ENCODE measurements around the gene RASSF1. TPM values are rescaled to one million over a fixed set of nuclear protein-coding genes. Genes with fewer than 3 reads are reported as not detected.

Gene RASSF1
- total RNA-seq, 4 donors from 2014 or later, result 33.9 to 63.3 (median 39.7) TPM

- no peaks in the 10 kb centered on the region for H3K9me3 ChIP-seq
- WGBS, result 75% methylated on average over 5 of the region's 5 CpGs
- peaks cover 78% of the 10 kb centered on the region for H3K4me1 ChIP-seq
- DNase-seq (ENCODE audit: low spot score in 2 of 2), result no peak
- TF ChIP-seq POLR2A (IDR thresholded peaks at IDR 0.05) (no peak), EP300 (IDR thresholded peaks at IDR 0.05) (no peak), POLR2AphosphoS5 (IDR thresholded peaks at IDR 0.05) (no peak), CTCF (IDR thresholded peaks at IDR 0.05) (no peak)
- H3K4me3 ChIP-seq, result no peak overlapping the region
- no peaks in the 10 kb centered on the region for H3K27me3 ChIP-seq
- H3K27ac ChIP-seq, result no peak overlapping the region
- peaks cover 38% of the 10 kb centered on the region for H3K36me3 ChIP-seq
Measured at GRCh38 chr3:50354186-50354764, 13.6 kb upstream of the RASSF1 start.

- Histone ChIP-seq H3K36me3 (peaks cover 43% of the 10 kb centered on the region), H3K27me3 (no peaks in the 10 kb centered on the region), H3K4me3 (no peak overlapping the region), H3K4me1 (peaks cover 73% of the 10 kb centered on the region), H3K9me3 (no peaks in the 10 kb centered on the region), H3K27ac (no peak overlapping the region)
- 71% methylated on average over 8 of the region's 12 CpGs for WGBS
- DNase-seq (ENCODE audit: low spot score in 2 of 2), result no peak
- TF ChIP-seq POLR2A (IDR thresholded peaks at IDR 0.05) (no peak), POLR2AphosphoS5 (IDR thresholded peaks at IDR 0.05) (no peak), EP300 (IDR thresholded peaks at IDR 0.05) (no peak), CTCF (IDR thresholded peaks at IDR 0.05) (no peak)
Measured at GRCh38 chr3:50353245-50354004, 12.8 kb upstream of the RASSF1 start.

GRCh38 chr3:50352781-50353180 is 12.1 kb upstream of the RASSF1 start:
- Histone ChIP-seq H3K4me1 (peaks cover 67% of the 10 kb centered on the region), H3K4me3 (no peak overlapping the region), H3K36me3 (peaks cover 48% of the 10 kb centered on the region), H3K27ac (no peak overlapping the region), H3K9me3 (no peaks in the 10 kb centered on the region), H3K27me3 (no peaks in the 10 kb centered on the region)
- WGBS, result 28% methylated on average over 2 of the region's 2 CpGs
- TF ChIP-seq EP300 (IDR thresholded peaks at IDR 0.05), result no peak
- peak in 1 of 2 donors; percentile 2 for TF ChIP-seq CTCF (IDR thresholded peaks at IDR 0.05)
- no peak for TF ChIP-seq POLR2AphosphoS5 (IDR thresholded peaks at IDR 0.05)
- TF ChIP-seq POLR2A (IDR thresholded peaks at IDR 0.05), result no peak
- no peak for DNase-seq (ENCODE audit: low spot score in 2 of 2)

GRCh38 chr3:50351323-50351697 is 10.7 kb upstream of the RASSF1 start:
- Histone ChIP-seq H3K36me3 (peaks cover 50% of the 10 kb centered on the region), H3K27ac (peak overlapping the region; percentile 97)

More at GRCh38 chr3:50351323-50351697, 10.7 kb upstream of the RASSF1 start:
- Histone ChIP-seq H3K9me3 (no peaks in the 10 kb centered on the region), H3K4me3 (peak overlapping the region; percentile 87), H3K27me3 (no peaks in the 10 kb centered on the region), H3K4me1 (peaks cover 57% of the 10 kb centered on the region)
- DNase-seq (ENCODE audit: low spot score in 2 of 2), result no peak
- WGBS, result 43% methylated on average over 11 of the region's 11 CpGs
- TF ChIP-seq EP300 (IDR thresholded peaks at IDR 0.05) (no peak), POLR2A (IDR thresholded peaks at IDR 0.05) (no peak), POLR2AphosphoS5 (IDR thresholded peaks at IDR 0.05) (no peak), CTCF (IDR thresholded peaks at IDR 0.05) (no peak)

All from suprapubic skin (tissue), 4 donors.